HL-60 (cell line): ENCODE measurements around the gene ZNF541.

Experiments used
- DNase-seq, 2 experiments: peaks; one replicate each; pipeline ENCODE4 v3.0.0-alpha.2; 2010 to 2020; ENCODE audit warnings: low read depth in 1 of 2, low spot score in 1 of 2
- H3K27ac ChIP-seq: fragments of 250-450 bp; sonication (Bioruptor Pico); replicated peaks from 2 replicates; pipeline ENCODE4 v1.5.1; 2020; ENCODE audit warnings: mild to moderate bottlenecking, moderate library complexity
- H3K27me3 ChIP-seq: fragments of 250-450 bp; sonication (Bioruptor Pico); 2 replicates; pipeline ENCODE4 v1.5.1; 2021; ENCODE audit warnings: mild to moderate bottlenecking, moderate library complexity; ENCODE audit not compliant: insufficient read depth, poor library complexity, severe bottlenecking
- H3K4me3 ChIP-seq: replicated peaks from 2 replicates; pipeline ENCODE4 v1.5.1; 2011; ENCODE audit warnings: mild to moderate bottlenecking, control low read depth, low read length; ENCODE audit not compliant: insufficient read depth
- CTCF ChIP-seq: IDR thresholded peaks from one replicate; pipeline ENCODE4 v1.5.1; 2011; ENCODE audit warnings: low read length, control low read depth, inconsistent platforms; ENCODE audit not compliant: insufficient read depth
- GABPA ChIP-seq: IDR thresholded peaks from 2 replicates; pipeline ENCODE4 v1.6.1; 2012; ENCODE audit warnings: low read depth
- POLR2AphosphoS5 ChIP-seq: IDR thresholded peaks from 2 replicates; pipeline ENCODE4 v1.6.1; 2012; ENCODE audit warnings: low read depth
- REST ChIP-seq: IDR thresholded peaks from 2 replicates; pipeline ENCODE4 v1.6.1; 2012; ENCODE audit warnings: low read depth; ENCODE audit not compliant: insufficient replicate concordance
- SPI1 ChIP-seq: IDR thresholded peaks from 2 replicates; pipeline ENCODE4 v1.6.1; 2012; ENCODE audit warnings: low read depth, mild to moderate bottlenecking, borderline replicate concordance

The ZNF541 gene

GRCh38 chr19:47538812-47539211, 34.1 kb downstream of the ZNF541 start:
- peaks cover 3% of the 10 kb centered on the region for H3K27me3 ChIP-seq
- no peak overlapping the region for H3K4me3 ChIP-seq
- no peak for TF ChIP-seq CTCF
- TF ChIP-seq REST = no peak
- TF ChIP-seq POLR2AphosphoS5 = no peak
- H3K27ac ChIP-seq = no peak overlapping the region
- DNase-seq = no peak

- no peak for DNase-seq
- TF ChIP-seq SPI1 (no peak), REST (no peak), POLR2AphosphoS5 (no peak), GABPA (no peak), CTCF (no peak)
- H3K27me3 ChIP-seq = peaks cover 3% of the 10 kb centered on the region
- H3K4me3 ChIP-seq = no peak overlapping the region
- no peak overlapping the region for H3K27ac ChIP-seq
Measured at GRCh38 chr19:47537493-47537892, 35.5 kb downstream of the ZNF541 start.

GRCh38 chr19:47534628-47535027, 38.3 kb downstream of the ZNF541 start:
- no peaks in the 10 kb centered on the region for H3K27me3 ChIP-seq
- H3K4me3 ChIP-seq = no peak overlapping the region
- no peak for DNase-seq
- H3K27ac ChIP-seq = no peak overlapping the region
- TF ChIP-seq GABPA = no peak
- no peak for TF ChIP-seq POLR2AphosphoS5
- TF ChIP-seq CTCF = no peak
- no peak for TF ChIP-seq SPI1
- TF ChIP-seq REST = no peak
